HCT116 (cell line): ENCODE data around the gene AUTS2. TPM values are rescaled to one million over a fixed set of nuclear protein-coding genes. Genes with fewer than 3 reads are reported as not detected.

ENCODE experiments used
- ATAC-seq: fragments of 200-7000 bp; cut with Tn5 transposase; 2 replicates; pipeline ENCODE4 v1.9.1; 2020; ENCODE audit warnings: mild to moderate bottlenecking, moderate library complexity
- BruUV-seq: library from RNA; stranded (reverse); fragments of 400-500 nt; replicated peaks from 2 replicates; lab custom pipeline; 2021; lab: Mats Ljungman, UMichigan
- CTCF ChIA-PET: fragments of 300-600 bp; sonication (Branson Sonifier 250); formaldehyde crosslinking; loops from one replicate; lab custom pipeline; 2021; ENCODE audit warnings: antibody characterized with exemption; lab: Charles Lee
- POLR2A ChIA-PET: fragments of 300-600, 350-600 bp; sonication (Branson Sonifier 250); formaldehyde crosslinking; loops from one replicate; lab custom pipeline; 2021; ENCODE audit warnings: antibody characterized with exemption; lab: Charles Lee
- RAD21 ChIA-PET, 2 experiments: fragments of 300-600 bp; sonication (Branson Sonifier 250); formaldehyde crosslinking; loops; one replicate each; lab custom pipeline; 2023; ENCODE audit warnings: low total read pairs in 2 of 2; ENCODE audit not compliant: uncharacterized antibody in 2 of 2, unreplicated experiment in 2 of 2, low non-redundant PET in 1 of 2; lab: Charles Lee
- DNase-seq: peaks from one replicate; pipeline ENCODE4 v3.0.0-alpha.2; 2010; ENCODE audit warnings: low read depth, low spot score
- H2AFZ ChIP-seq: fragments of 200-600 bp; shearing (Covaris generic), sonication (generic); 2 replicates; pipeline ENCODE4 v1.6.1; 2017; ENCODE audit warnings: low read depth, mixed run types, mixed read lengths, antibody characterized with exemption, low read length; ENCODE audit not compliant: poor library complexity, severe bottlenecking
- H3K27ac ChIP-seq: 2 replicates; pipeline ENCODE4 v1.5.1; 2012; ENCODE audit warnings: low read depth, low read length
- H3K27me3 ChIP-seq: fragments of 200-600 bp; sonication (generic); 2 replicates; pipeline ENCODE4 v1.6.1; 2016; ENCODE audit warnings: mixed run types, low read length, mixed read lengths; ENCODE audit not compliant: insufficient read depth
- H3K36me3 ChIP-seq, 2 experiments: fragments of 200-500 bp in 1 of 2; fragments of 200-600 bp in 1 of 2; sonication (Bioruptor generic) in 1 of 2; sonication (generic) in 1 of 2; 2 replicates each; pipeline versions ENCODE4 v1.5.1 to v1.6.1; 2014 to 2016; ENCODE audit warnings: low read length in 2 of 2, inconsistent platforms in 1 of 2, mixed read lengths in 1 of 2, mixed run types in 1 of 2; ENCODE audit not compliant: insufficient read depth in 2 of 2, control insufficient read depth in 1 of 2
- H3K4me1 ChIP-seq, 2 experiments: fragments of 200-600 bp in 1 of 2; sonication (generic) in 1 of 2; 2 replicates each; pipeline versions ENCODE4 v1.5.1 to v1.6.1; 2012 to 2017; ENCODE audit warnings: low read length in 2 of 2, inconsistent platforms in 1 of 2, mild to moderate bottlenecking in 1 of 2, mixed read lengths in 1 of 2, mixed run types in 1 of 2, moderate library complexity in 1 of 2; ENCODE audit not compliant: insufficient read depth in 2 of 2, control insufficient read depth in 1 of 2
- H3K4me2 ChIP-seq: fragments of 200-600 bp; sonication (generic); 2 replicates; pipeline ENCODE4 v1.6.1; 2017; ENCODE audit warnings: mixed run types, low read length, mixed read lengths
- H3K4me3 ChIP-seq, 2 experiments: fragments of 200-600 bp in 1 of 2; sonication (generic) in 1 of 2; replicated peaks in 1 of 2; 2 replicates each; pipeline ENCODE4 v1.5.1; 2011 to 2016; ENCODE audit warnings: low read length in 2 of 2, control low read depth in 1 of 2, low read depth in 1 of 2, mild to moderate bottlenecking in 1 of 2, mixed read lengths in 1 of 2, mixed run types in 1 of 2
- H3K79me2 ChIP-seq: fragments of 200-600 bp; sonication (generic); 2 replicates; pipeline ENCODE4 v1.6.1; 2017; ENCODE audit warnings: mild to moderate bottlenecking, mixed run types, low read length, moderate library complexity, mixed read lengths; ENCODE audit not compliant: insufficient read depth
- H3K9ac ChIP-seq: fragments of 200-600 bp; sonication (generic); 2 replicates; pipeline ENCODE4 v1.6.1; 2016; ENCODE audit warnings: low read length, mixed read lengths
- H3K9me2 ChIP-seq: fragments of 200-600 bp; sonication (generic), shearing (Covaris generic); 2 replicates; pipeline ENCODE4 v1.6.1; 2017; ENCODE audit warnings: mixed run types, mild to moderate bottlenecking, moderate library complexity; ENCODE audit not compliant: insufficient read depth
- H3K9me3 ChIP-seq, 2 experiments: fragments of 200-500 bp in 1 of 2; fragments of 200-600 bp in 1 of 2; sonication (Bioruptor generic) in 1 of 2; sonication (generic) in 1 of 2; 2 replicates each; pipeline ENCODE4 v1.6.1; 2014 to 2017; ENCODE audit warnings: low read length in 2 of 2, mixed read lengths in 2 of 2, inconsistent platforms in 1 of 2, low read depth in 1 of 2, mild to moderate bottlenecking in 1 of 2, mixed run types in 1 of 2, moderate library complexity in 1 of 2; ENCODE audit not compliant: control insufficient read depth in 1 of 2, insufficient read depth in 1 of 2
- H4K20me1 ChIP-seq: fragments of 200-600 bp; sonication (generic), shearing (Covaris generic); 2 replicates; pipeline ENCODE4 v1.6.1; 2017; ENCODE audit warnings: mixed run types, mild to moderate bottlenecking, moderate library complexity; ENCODE audit not compliant: insufficient read depth
- ATF3 ChIP-seq: IDR thresholded peaks from 2 replicates; pipeline ENCODE4 v1.6.1; 2012
- CEBPB ChIP-seq: IDR thresholded peaks from 2 replicates; pipeline ENCODE4 v1.6.1; 2012; ENCODE audit warnings: low read depth
- CTCF ChIP-seq, 3 experiments: fragments of 200-600 bp in 1 of 3; sonication (generic) in 1 of 3; IDR thresholded peaks in 2 of 3; conservative IDR thresholded peaks in 1 of 3; 2 replicates each; pipeline ENCODE4 v1.5.1; 2012 to 2017; ENCODE audit warnings: low read depth in 2 of 3, low read length in 2 of 3, antibody characterized with exemption in 1 of 3, borderline replicate concordance in 1 of 3, control low read depth in 1 of 3, mild to moderate bottlenecking in 1 of 3, mixed read lengths in 1 of 3, mixed run types in 1 of 3, moderate library complexity in 1 of 3; ENCODE audit not compliant: insufficient read depth in 1 of 3
- EGR1 ChIP-seq: IDR thresholded peaks from 2 replicates; pipeline ENCODE4 v1.6.1; 2012; ENCODE audit warnings: low read depth
- POLR2A ChIP-seq: IDR thresholded peaks from 2 replicates; pipeline ENCODE4 v1.7.0; 2011; ENCODE audit warnings: borderline replicate concordance; ENCODE audit not compliant: insufficient read depth, insufficient read length; ENCODE audit errors: extremely low read depth
- RAD21 ChIP-seq: IDR thresholded peaks from 2 replicates; pipeline ENCODE4 v1.6.1; 2012; ENCODE audit warnings: low read depth, mild to moderate bottlenecking
- SIN3A ChIP-seq: IDR thresholded peaks from 2 replicates; pipeline ENCODE4 v1.6.1; 2012; ENCODE audit warnings: low read depth
- SRF ChIP-seq: IDR thresholded peaks from 2 replicates; pipeline ENCODE4 v1.6.1; 2012; ENCODE audit warnings: low read depth
- TCF7L2 ChIP-seq: IDR thresholded peaks from 2 replicates; pipeline ENCODE4 v1.7.0; 2011; ENCODE audit warnings: borderline replicate concordance, inconsistent platforms; ENCODE audit not compliant: insufficient read depth, insufficient read length; ENCODE audit errors: extremely low read depth
- ZFX ChIP-seq: fragments of 450-650 bp; IDR thresholded peaks from 2 replicates; pipeline ENCODE4 v1.6.1; 2017
- ZNF274 ChIP-seq: fragments of 200-500 bp; sonication (Bioruptor generic); IDR thresholded peaks from 2 replicates; pipeline ENCODE4 v1.6.1; 2014; ENCODE audit warnings: mild to moderate bottlenecking, low read depth, low read length, inconsistent platforms
- intact Hi-C: fragments of 100-400 bp; cut with micrococcal nuclease; formaldehyde crosslinking; loops from 2 replicates; pipeline ENCODE4 v1.10.0; 2022
- total RNA-seq: library from RNA; stranded (reverse); gene quantifications from one replicate; pipeline ENCODE4 v1.2.1, GENCODE V29; 2021; ENCODE audit not compliant: unreplicated experiment
- TF ChIP-seq, protein P1 (sequence below): IDR thresholded peaks from 2 replicates; pipeline ENCODE4 v1.6.1; 2011; ENCODE audit warnings: mild to moderate bottlenecking, low read length, moderate library complexity; ENCODE audit not compliant: insufficient replicate concordance; ENCODE audit errors: extremely low read depth
- TF ChIP-seq, protein P2 (sequence below): IDR thresholded peaks from 2 replicates; pipeline ENCODE4 v1.6.1; 2012

The AUTS2 gene
- total RNA-seq, 1 experiment from 2014 or later = 0.93 TPM

DNA sequence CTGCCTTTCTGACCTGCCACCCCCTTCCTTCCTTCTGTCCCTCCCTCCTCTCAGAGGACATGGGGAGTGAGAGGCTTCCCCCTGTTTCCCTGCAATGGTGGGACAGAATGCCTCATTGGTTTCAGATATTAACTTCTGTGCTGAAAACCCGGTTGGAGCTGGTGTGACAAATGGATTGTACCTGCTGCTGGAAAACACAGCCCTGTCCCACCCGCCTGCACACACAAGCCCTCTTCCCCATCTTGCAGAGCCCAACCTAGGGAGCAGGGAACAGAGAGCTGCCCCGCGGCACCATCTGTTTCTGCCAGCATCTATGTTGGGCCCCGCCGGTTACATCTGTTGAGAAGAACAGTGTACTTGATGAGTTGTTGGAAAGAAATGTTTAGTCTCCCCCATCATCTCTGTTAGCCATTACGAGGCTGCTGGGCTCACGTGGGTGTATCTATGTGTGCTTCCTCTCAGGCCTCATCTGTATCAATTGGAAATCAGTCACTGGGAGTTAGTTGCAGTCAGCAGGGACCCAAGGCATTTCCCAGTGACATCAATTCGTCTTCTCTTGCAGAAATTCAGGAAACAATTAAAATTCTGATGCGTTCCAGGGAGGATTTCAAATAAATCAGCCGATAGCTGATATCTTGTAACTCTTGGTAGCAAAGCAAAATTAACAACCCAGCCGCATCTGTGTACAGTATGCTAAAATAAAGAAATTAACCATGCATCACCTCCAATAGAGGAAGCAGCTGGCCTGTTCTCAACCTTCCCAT lies 808.1 kb downstream of the AUTS2 start:
- DNase-seq = no peak
- ATAC-seq = no peak
- BruUV-seq = no TSS peak
- H3K9me3 ChIP-seq = peaks cover 0 to 32% of the 10 kb centered on the region in 2 experiments; a peak in 2 of 4 replicates
- H2AFZ ChIP-seq = no peak overlapping the region
- no peaks in the 10 kb centered on the region for H3K36me3 ChIP-seq
- no peak for TF ChIP-seq RAD21
- TF ChIP-seq ATF3 = no peak
- no peak for TF ChIP-seq SIN3A
- TF ChIP-seq, protein P1, sequence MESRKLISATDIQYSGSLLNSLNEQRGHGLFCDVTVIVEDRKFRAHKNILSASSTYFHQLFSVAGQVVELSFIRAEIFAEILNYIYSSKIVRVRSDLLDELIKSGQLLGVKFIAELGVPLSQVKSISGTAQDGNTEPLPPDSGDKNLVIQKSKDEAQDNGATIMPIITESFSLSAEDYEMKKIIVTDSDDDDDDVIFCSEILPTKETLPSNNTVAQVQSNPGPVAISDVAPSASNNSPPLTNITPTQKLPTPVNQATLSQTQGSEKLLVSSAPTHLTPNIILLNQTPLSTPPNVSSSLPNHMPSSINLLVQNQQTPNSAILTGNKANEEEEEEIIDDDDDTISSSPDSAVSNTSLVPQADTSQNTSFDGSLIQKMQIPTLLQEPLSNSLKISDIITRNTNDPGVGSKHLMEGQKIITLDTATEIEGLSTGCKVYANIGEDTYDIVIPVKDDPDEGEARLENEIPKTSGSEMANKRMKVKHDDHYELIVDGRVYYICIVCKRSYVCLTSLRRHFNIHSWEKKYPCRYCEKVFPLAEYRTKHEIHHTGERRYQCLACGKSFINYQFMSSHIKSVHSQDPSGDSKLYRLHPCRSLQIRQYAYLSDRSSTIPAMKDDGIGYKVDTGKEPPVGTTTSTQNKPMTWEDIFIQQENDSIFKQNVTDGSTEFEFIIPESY = no peak
- TF ChIP-seq SRF = no peak
- TF ChIP-seq, protein P2, sequence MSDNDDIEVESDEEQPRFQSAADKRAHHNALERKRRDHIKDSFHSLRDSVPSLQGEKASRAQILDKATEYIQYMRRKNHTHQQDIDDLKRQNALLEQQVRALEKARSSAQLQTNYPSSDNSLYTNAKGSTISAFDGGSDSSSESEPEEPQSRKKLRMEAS = no peak
- no peak for TF ChIP-seq POLR2A
- TF ChIP-seq EGR1 = no peak
- TF ChIP-seq ZNF274 = no peak
- no peak for TF ChIP-seq CEBPB
- no peak for TF ChIP-seq CTCF (IDR thresholded peaks at IDR 0.05 in 2 of 3, conservative IDR thresholded peaks at IDR 0.05 in 1 of 3; ENCODE audit: borderline replicate concordance in 1 of 3, insufficient read depth in 1 of 3, low read depth in 2 of 3, low read length in 2 of 3)
- no peak for TF ChIP-seq ZFX
- TF ChIP-seq TCF7L2 = no peak
- H3K79me2 ChIP-seq = no peaks in the 10 kb centered on the region
- no peaks in the 10 kb centered on the region for H3K27me3 ChIP-seq
- no peaks in the 10 kb centered on the region for H3K9me2 ChIP-seq
- H4K20me1 ChIP-seq = no peaks in the 10 kb centered on the region
- H3K27ac ChIP-seq = no peak overlapping the region
- H3K4me2 ChIP-seq = no peak overlapping the region
- ChIA-PET CTCF (no interaction called here), RAD21 (no interaction called here), POLR2A (no interaction called here)
- no peak overlapping the region for H3K9ac ChIP-seq
- H3K4me3 ChIP-seq = no peak overlapping the region
- H3K4me1 ChIP-seq = no peaks in the 10 kb centered on the region
- intact Hi-C loops = no loop called here
